Testis (tissue), 2 donors: ENCODE results near the gene HEPACAM2.

Source experiments
- CTCF ChIP-seq, 3 experiments: fragments of 450-650 bp in 2 of 3; fragments of 200-600 bp in 1 of 3; sonication (generic) in 1 of 3; IDR thresholded peaks; one replicate each; pipeline ENCODE4 v1.5.1; 2016 to 2019; ENCODE audit warnings: antibody characterized with exemption in 3 of 3, mild to moderate bottlenecking in 2 of 3, moderate library complexity in 1 of 3
- POLR2A ChIP-seq: fragments of 450-650 bp; IDR thresholded peaks from one replicate; pipeline ENCODE4 v1.6.1; 2017; ENCODE audit warnings: antibody characterized with exemption, mild to moderate bottlenecking, moderate library complexity

GRCh38 chr7:93238748-93239147 lies 12.5 kb upstream of the HEPACAM2 start:
- TF ChIP-seq CTCF (IDR thresholded peaks at IDR 0.05) (no peak), POLR2A (no peak)
